Keratinocyte (primary cell): ENCODE data around the gene TRAF7. TPM values are rescaled to one million over a fixed set of nuclear protein-coding genes. Genes with fewer than 3 reads are reported as not detected.

Experiments
- DNase-seq: peaks from one replicate; pipeline ENCODE4 v3.0.0-alpha.2; 2011; ENCODE audit warnings: low read depth, missing footprints, low spot score
- FAIRE-seq: peaks from 2 replicates; lab custom pipeline; 2011; peaks lifted over from hg19 to GRCh38; lab: Jason Lieb, UNC
- H2AFZ ChIP-seq: 2 replicates; pipeline ENCODE4 v1.6.0; 2012; ENCODE audit warnings: low read length, control low read depth, inconsistent platforms; ENCODE audit not compliant: control insufficient read depth
- H3K27ac ChIP-seq: 2 replicates; pipeline ENCODE4 v1.5.1; 2011; ENCODE audit warnings: low read length; ENCODE audit not compliant: control insufficient read depth, insufficient read depth
- H3K27me3 ChIP-seq: 3 replicates; pipeline ENCODE4 v1.6.0; 2011; ENCODE audit warnings: low read length; ENCODE audit not compliant: control insufficient read depth, insufficient read depth; ENCODE audit errors: extremely low read depth
- H3K36me3 ChIP-seq, 2 experiments: 2 replicates in 1 of 2; 3 replicates in 1 of 2; pipeline ENCODE4 v1.5.1; 2011; ENCODE audit warnings: low read length in 2 of 2, mild to moderate bottlenecking in 1 of 2; ENCODE audit not compliant: control insufficient read depth in 2 of 2, insufficient read depth in 2 of 2; ENCODE audit errors: extremely low read depth in 1 of 2
- H3K4me1 ChIP-seq: 3 replicates; pipeline ENCODE4 v1.5.1; 2011; ENCODE audit warnings: low read length; ENCODE audit not compliant: control insufficient read depth, insufficient read depth; ENCODE audit errors: extremely low read depth
- H3K4me2 ChIP-seq: 3 replicates; pipeline ENCODE4 v1.6.0; 2011; ENCODE audit warnings: low read depth, low read length; ENCODE audit not compliant: control insufficient read depth, insufficient read depth; ENCODE audit errors: extremely low read depth
- H3K4me3 ChIP-seq, 3 experiments: fragments of 200-600 bp in 1 of 3; sonication (generic) in 1 of 3; 2 replicates in 2 of 3; 3 replicates in 1 of 3; pipeline ENCODE4 v1.5.1; 2011 to 2016; ENCODE audit warnings: low read length in 3 of 3, mild to moderate bottlenecking in 3 of 3, control low read depth in 2 of 3, inconsistent platforms in 1 of 3, low read depth in 1 of 3, mixed read lengths in 1 of 3, mixed run types in 1 of 3, moderate library complexity in 1 of 3; ENCODE audit not compliant: control insufficient read depth in 2 of 3, insufficient read depth in 2 of 3; ENCODE audit errors: extremely low read depth in 1 of 3
- H3K79me2 ChIP-seq: 2 replicates; pipeline ENCODE4 v1.6.0; 2012; ENCODE audit warnings: low read length; ENCODE audit not compliant: control insufficient read depth, insufficient read depth
- H3K9ac ChIP-seq: 3 replicates; pipeline ENCODE4 v1.6.0; 2011; ENCODE audit warnings: low read length; ENCODE audit not compliant: control insufficient read depth, insufficient read depth; ENCODE audit errors: extremely low read depth
- H3K9me1 ChIP-seq: 3 replicates; pipeline ENCODE4 v1.6.0; 2011; ENCODE audit warnings: low read length; ENCODE audit not compliant: control insufficient read depth, insufficient read depth; ENCODE audit errors: extremely low read depth
- H3K9me3 ChIP-seq: 2 replicates; pipeline ENCODE4 v1.5.1; 2012; ENCODE audit warnings: low read depth, low read length; ENCODE audit not compliant: control insufficient read depth
- H4K20me1 ChIP-seq: 3 replicates; pipeline ENCODE4 v1.6.0; 2011; ENCODE audit warnings: low read length; ENCODE audit not compliant: control insufficient read depth, insufficient read depth; ENCODE audit errors: extremely low read depth
- CTCF ChIP-seq, 3 experiments: IDR thresholded peaks in 1 of 3; conservative IDR thresholded peaks in 1 of 3; optimal IDR thresholded peaks in 1 of 3; 2 replicates in 2 of 3; 3 replicates in 1 of 3; pipeline versions ENCODE3 to v1.5.1; 2011; ENCODE audit warnings: low read length in 3 of 3, mild to moderate bottlenecking in 3 of 3, moderate library complexity in 2 of 3, control low read depth in 1 of 3, inconsistent platforms in 1 of 3; ENCODE audit not compliant: insufficient read depth in 2 of 3; ENCODE audit errors: extremely low read depth in 1 of 3
- EZH2 ChIP-seq: IDR thresholded peaks from one replicate; pipeline ENCODE4 v1.6.1; 2012; ENCODE audit warnings: inconsistent platforms, mild to moderate bottlenecking, low read length, moderate library complexity
- dilution Hi-C: fragments of 300-500 bp; cut with MboI; formaldehyde crosslinking; loops from one replicate; pipeline ENCODE4 v1.7.0; 2020; ENCODE audit warnings: low sequenced_read_pairs; ENCODE audit not compliant: extremely low pct_ligation_motif_present
- polyA plus RNA-seq, 5 experiments: library from polyadenylated mRNA; depleted of rRNA in 3 of 5; stranded (reverse) in 3 of 5; stranded (forward) in 1 of 5; unstranded in 1 of 5; fragments of >200 nt; gene quantifications; 1 replicate in 1 of 5; 2 replicates in 3 of 5; 3 replicates in 1 of 5; pipeline versions ENCODE4 v1.2.1 to v1.2.3, GENCODE V29; 2011 to 2012; ENCODE audit warnings: missing spikeins in 2 of 5, low read depth in 1 of 5, low replicate concordance in 1 of 5

Gene TRAF7
- polyA plus RNA-seq, 1 donor (not counting 4 experiments of a cell fraction or from before 2014, with no cell fraction given): 38.4 TPM

GRCh38 chr16:2176047-2176446 is 20.5 kb downstream of the TRAF7 start:
- Histone ChIP-seq H3K4me1 (peaks cover 4% of the 10 kb centered on the region), H2AFZ (no peak overlapping the region), H3K27me3 (peaks cover 2% of the 10 kb centered on the region), H3K79me2 (no peaks in the 10 kb centered on the region), H3K4me3 (no peak overlapping the region), H3K9me3 (no peaks in the 10 kb centered on the region), H3K4me2 (no peak overlapping the region), H3K9ac (no peak overlapping the region), H4K20me1 (no peaks in the 10 kb centered on the region), H3K9me1 (no peaks in the 10 kb centered on the region), H3K36me3 (peaks cover 21 to 34% of the 10 kb centered on the region in 2 experiments), H3K27ac (no peak overlapping the region)
- DNase-seq (no peak), FAIRE-seq (no peak)
- TF ChIP-seq EZH2 (no peak), CTCF (optimal IDR thresholded peaks at IDR 0.05 in 1 of 3, IDR thresholded peaks at IDR 0.05 in 1 of 3, conservative IDR thresholded peaks at IDR 0.05 in 1 of 3; ENCODE audit: extremely low read depth in 1 of 3, insufficient read depth in 2 of 3, low read length in 3 of 3) (no peak)
- dilution Hi-C loops: no loop called here

GRCh38 chr16:2177101-2177500 is 21.5 kb downstream of the TRAF7 start:
- FAIRE-seq: no peak
- DNase-seq: no peak
- Histone ChIP-seq H4K20me1 (no peaks in the 10 kb centered on the region), H3K9me3 (no peaks in the 10 kb centered on the region), H3K4me3 (no peak overlapping the region), H3K79me2 (no peaks in the 10 kb centered on the region), H3K9me1 (no peaks in the 10 kb centered on the region), H3K4me1 (peaks cover 4% of the 10 kb centered on the region), H3K9ac (no peak overlapping the region), H3K27me3 (peaks cover 2% of the 10 kb centered on the region), H3K27ac (no peak overlapping the region), H2AFZ (no peak overlapping the region), H3K4me2 (no peak overlapping the region), H3K36me3 (peaks cover 22 to 29% of the 10 kb centered on the region in 2 experiments)
- dilution Hi-C loops: no loop called here
- no peak for TF ChIP-seq EZH2
- no peak for TF ChIP-seq CTCF (optimal IDR thresholded peaks at IDR 0.05 in 1 of 3, IDR thresholded peaks at IDR 0.05 in 1 of 3, conservative IDR thresholded peaks at IDR 0.05 in 1 of 3; ENCODE audit: extremely low read depth in 1 of 3, insufficient read depth in 2 of 3, low read length in 3 of 3)
